Measurements from ENCODE around the gene MON1A.
"Not testable (repeated sequence)": the region's sequence is repeated elsewhere in the genome, so short reads cannot be mapped to it uniquely, and the experiment has no call there.

MON1A gene

DNA sequence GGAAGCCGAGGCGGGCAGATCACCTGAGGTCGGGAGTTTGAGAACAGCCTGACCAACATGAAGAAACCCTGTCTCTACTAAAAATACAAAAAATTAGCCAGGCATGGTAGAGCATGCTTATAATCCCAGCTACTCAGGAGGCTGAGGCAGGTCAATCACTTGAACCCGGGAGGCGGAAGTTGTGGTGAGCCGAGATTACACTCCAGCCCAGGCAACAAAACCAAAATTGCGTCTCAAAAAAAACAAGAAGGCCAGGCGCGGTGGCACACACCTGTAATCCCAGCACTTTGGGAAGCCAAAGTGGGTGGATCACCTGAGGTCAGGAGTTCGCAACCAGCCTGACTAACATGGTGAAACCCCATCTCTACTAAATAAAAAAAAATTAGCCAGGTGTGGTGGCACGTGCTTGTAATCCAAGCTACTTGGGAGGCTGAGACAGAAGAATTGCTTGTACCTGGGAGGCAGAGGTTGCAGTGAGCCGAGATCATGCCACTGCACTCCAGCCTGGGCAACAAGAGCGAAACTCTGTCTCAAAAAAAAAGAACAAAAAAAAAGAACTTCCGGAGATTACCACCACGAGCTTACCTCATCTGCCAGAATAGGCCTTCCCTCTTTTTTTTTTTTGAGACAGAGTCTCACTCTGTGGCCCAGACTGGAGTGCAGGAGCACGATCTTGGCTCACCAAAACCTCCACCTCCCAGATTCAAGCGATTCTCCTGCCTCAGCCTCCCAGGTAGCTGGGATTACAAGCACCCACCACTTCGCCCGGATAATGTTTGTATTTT, 11.6 kb downstream of the MON1A start:
- DNase-seq (ENCODE audit: low read depth): not testable (repeated sequence)

DNA sequence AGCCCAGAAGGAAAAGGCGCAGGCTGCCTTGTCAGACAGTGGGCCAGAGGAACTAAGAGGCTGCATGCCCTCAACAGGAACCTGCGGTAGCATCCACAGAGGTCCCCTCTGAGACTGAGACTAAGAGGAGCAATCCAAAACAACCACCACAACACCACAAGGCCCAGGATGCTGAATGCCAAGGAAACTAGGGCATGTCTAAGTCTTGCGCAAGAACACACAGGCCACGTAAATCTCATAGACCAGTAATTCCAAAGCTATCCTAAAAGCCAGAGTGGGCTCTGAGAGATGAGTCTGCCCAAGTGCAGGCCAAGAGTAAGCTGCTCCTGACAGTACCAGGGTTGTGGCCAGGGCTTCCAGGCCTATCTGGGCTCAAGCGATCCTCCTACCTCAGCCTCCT, 12.9 kb downstream of the MON1A start:
- DNase-seq (ENCODE audit: low read depth): no peak

DNA sequence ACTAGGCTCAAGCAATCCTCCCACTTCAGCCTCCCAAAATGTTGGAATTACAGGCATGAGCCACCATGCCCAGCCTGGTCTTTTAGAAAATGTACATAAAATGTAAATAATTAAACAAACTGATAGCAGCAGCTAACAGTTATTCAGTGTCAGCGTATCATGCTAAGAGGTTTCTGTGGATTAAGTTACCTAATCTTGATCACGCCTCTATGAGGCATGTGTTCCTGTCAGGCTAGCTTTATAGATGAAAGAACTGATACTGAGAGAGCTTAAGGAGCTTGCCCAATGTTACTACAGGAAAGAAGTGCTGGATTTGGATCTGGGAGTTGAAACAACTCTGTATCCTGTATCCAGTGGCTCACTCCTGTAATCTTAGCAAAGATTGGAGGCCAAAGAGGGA, 14.7 kb downstream of the MON1A start:
- no peak for DNase-seq (ENCODE audit: low read depth)

DNA sequence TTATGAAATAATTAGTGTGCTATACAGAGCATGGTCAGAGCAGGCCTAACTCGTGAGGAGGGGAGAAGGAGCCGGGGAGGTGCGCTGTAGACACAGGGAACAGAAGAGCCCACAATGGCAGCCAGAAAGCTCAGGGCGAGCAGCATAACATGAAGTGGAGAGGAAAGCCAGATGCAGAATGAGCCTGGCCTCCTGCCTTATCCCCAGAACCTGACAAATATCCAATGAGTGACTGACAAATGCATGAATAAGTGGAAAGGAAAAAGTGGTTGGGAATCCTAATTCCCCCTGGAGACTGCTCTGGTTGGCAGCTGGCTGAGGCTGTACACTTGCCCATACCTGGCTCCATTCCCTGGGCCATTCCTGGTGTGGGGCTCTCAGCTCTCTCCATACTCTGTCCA, 16.7 kb downstream of the MON1A start:
- no peak for DNase-seq (ENCODE audit: low read depth)

DNA sequence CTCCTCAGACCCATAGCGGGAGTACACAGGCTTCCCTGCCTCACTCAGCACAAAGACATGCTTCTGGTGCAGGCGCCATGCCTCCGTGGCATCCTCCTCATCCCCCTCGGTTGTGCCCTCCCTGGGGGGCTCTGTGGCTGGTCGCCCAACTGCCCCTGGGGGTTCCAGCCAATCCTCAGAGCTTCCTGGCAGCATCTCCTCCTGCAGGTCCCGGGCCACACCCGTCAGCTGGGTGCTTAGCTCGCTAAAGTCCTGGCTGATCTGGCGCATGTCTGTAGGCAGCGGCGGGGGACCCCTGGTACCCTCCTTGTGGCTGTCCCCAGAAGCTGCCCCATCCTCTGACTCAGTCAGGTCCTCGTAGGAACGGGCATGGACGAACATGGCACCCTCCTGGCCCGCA, 18.0 kb downstream of the MON1A start:
- DNase-seq (ENCODE audit: low read depth): no peak

DNA sequence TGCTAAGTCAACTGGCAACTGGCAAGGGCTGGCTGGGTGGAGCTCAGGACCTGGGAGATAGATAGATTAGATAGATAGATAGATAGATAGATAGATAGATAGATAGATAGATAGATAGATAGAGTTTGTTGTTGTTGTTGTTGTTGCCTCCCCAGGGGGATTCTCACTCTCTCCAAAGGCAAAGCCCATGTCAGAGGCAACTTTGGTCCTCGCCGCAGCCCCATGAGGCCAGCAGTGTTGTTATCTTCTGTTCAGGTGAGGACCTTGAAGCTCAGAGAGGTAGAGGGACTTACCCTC, 18.5 kb downstream of the MON1A start:
- DNase-seq (ENCODE audit: low read depth): no peak

DNA sequence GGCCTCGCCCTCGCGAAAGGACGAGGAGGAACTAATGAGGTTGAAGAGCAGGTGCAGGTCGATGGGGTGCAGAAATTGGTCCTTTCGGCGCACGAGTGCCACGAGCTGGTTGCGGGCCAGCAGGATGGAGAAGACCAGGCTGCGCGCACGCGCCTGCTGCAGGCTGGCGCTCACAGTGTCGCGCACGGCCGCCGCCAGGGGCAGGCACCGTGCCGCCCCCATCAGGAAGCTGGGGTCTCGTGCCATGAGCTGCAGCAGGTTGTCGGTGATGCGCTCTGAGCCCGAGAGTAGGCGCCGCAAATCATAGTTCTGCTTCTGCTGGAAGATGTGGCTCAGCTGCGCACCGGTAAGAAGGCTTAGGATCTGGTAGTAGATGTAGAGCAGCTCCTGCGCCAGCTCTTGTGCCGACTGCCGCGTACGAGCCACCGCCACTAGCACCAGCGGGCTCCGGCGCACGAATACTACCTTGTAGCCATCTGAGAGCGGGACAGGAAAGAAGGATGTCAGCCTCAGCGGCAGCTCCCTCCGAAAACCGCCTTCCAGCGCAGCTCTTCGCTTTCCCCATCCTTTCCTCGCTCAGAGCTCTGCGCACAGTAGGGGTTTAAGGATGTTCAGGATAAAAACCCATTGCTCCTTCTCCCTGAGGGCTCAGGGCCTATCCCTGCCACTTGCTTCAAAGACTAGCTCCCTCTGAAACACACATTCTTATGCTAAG, 19.0 kb downstream of the MON1A start:
- no peak for DNase-seq (ENCODE audit: low read depth)

DNA sequence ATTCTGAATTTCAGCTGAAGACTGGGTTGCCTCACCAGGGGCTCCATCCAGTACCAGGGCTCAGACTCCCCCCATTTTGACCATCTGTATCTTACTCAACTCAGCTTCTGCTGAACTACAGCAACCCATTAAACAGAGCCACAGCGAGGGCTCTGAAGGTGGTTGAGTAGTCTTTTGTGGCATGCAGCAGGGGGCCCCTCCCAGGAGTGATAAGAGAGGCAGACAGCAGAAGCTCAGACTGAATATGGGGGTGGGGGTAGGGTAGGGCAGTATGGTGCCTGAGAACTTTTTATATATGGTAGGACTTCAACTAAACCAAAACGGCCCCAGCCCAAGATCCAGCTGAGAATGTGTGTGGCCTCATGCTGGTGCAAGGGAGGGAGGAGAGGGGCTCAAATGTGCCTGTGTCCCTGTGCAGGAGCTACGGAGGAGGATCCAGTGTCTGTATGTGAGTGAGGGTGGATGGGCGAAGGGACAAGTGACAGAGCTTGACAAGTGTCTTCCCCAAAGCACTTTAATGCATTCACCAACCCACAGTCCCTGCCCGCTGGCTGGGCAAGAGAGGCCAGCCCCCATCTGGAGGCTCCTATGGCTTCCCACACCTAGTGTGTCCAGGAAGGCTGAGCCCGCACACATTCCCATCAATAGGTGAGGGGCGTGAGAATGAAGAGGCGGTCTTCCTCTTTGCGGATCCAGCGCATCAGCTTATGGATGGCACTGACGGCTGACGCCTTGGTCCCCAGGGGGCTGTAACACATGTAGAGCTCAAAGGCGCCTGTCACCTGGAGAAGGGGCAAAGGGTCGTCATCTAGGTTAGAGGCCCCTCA, 21.0 kb downstream of the MON1A start:
- no peak for DNase-seq (ENCODE audit: low read depth)

DNA sequence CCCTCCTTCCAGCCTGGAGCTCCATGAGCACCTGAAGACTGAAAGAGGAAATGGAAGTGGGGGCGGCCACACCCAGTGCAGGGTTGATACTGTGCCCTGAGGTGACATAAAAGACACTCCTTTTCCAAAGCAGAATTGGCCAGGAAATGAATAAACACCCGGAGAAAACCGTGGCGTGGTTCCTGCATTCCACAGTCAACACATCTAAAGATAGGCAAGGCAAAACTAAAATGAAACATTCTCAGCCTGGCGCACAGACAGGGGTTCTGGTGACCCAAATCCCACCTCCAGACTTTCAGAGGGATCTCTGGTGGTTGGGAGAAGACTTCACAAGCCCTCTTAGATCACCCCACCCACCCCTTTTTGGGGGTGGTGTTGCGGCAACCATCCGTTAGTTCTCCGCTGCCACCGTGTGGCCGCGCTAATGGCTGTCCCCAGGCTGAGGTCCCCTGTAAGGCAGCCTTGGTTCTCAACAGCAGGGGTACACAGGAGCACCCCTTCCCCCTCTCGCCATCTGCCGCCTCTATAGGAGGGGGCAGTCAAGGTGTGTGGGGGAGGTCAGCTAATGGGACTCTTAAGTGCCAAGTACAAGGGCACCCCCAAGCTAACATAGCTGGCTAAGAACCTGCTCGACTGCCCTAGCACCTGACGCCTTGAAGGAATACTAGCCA, 23.4 kb downstream of the MON1A start:
- DNase-seq (ENCODE audit: low read depth): peak; percentile 30

DNA sequence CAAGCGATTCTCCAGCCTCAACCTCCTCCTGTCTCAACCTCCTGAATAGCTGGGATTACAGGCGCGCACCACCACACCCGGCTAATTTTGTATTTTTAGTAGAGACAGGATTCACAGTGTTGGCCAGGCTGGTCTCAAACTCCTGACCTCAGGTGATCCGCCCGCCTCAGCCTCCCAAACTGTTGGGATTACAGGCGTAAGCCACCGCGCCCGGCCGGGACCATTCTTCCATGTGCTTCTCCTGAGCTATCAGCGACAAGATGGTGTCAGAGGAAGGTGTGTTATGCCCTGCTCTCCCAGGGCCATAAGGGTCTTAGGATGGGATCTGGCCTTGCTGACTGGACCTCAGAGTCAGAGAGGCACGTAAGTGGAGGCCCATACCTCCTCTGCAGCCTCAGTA, 25.2 kb downstream of the MON1A start:
- DNase-seq (ENCODE audit: low read depth): not testable (repeated sequence)

DNA sequence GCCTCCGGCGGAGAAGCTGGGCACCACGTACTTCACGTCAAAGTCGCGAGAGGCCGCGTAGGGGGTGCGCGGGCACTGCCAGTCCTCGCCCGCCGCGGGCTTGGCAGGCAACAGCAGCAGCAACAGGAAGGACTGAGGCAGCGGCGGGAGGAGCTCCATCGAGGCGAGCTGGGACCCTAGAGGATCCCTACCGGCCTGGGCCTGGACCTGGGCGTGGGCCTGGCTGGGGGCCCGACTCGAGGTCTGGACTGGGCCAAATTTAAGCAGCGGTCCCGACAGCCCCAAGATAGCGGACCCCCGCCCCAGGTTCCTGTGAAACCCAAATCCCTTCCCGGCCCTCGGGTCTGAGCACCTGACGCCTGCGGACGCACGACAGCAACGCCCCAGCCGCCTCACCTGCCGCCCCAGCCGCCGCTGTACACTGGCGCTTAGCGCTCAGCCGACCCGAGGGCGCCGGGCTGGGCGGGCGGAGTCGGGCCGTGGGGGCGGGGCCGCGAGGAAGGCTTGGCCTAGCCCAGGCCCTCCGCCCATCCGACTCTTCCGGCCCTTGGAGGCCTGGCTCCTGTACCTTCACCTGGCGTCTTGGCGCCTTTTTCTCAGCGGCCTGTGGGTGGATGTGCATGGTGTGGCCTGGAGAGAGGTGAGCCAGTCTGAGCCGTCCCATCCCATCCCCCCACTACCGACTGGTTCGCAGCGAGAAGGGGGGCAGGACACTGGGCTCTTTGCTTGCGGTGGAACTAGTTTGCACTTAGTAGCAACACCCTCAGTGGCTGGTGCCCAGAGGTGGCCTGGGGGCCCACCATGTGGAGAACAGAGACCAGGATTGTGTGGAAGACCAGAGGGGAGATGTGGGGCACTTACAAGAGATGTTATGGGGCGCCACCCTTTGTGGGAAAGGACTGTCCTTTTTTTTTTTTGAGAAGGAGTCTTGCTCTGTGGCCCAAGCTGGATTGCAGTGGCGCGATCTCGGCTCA, 25.9 kb downstream of the MON1A start, which contains the start of gene MST1R:
MST1R (minus strand) TSS at position 423 of the 974 bp plus-strand sequence; CDS start at position 159, 264 bp downstream.
- peak; percentile 69 for DNase-seq (ENCODE audit: low read depth)

DNA sequence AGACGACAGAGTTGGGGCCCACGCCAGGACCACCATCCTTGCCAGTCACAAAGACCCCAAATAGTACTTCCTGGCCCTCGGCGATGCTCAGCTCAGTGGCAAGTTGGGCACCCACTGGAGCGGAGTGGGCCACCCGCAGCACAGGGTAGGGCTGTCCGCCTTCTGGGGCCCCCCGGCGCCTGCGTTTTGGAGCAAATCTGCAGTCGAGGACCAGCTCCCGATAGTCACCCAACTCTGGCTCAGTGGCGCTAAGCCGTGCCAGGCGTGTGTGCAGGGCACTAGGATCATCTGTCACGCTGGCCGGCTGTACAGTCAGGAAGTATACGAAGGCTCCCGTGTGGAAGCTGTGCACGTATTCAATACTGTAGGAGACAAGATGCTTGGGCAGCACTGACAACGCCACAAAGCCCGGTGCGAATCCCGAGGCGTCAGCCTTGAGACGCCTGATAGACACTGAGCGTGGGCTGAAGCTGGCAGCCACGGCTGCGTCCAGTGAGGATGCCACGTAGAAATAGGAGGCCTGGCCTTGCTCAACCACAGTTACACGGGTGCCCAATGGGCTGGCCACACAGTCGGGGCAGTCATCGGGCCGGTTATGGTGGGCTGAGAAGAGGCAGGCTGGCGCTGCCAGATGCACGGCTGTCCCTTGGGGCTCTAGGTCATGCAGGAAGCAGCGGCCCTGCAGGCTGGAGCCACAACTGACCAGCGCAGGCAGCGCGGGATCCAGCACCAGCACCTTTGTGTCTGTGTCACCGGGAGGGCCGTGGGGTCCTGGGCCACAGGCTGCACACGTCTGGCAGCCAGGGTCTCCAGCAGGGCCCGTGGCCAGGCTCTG, 26.9 kb downstream of the MON1A start:
- no peak for DNase-seq (ENCODE audit: low read depth)

DNA sequence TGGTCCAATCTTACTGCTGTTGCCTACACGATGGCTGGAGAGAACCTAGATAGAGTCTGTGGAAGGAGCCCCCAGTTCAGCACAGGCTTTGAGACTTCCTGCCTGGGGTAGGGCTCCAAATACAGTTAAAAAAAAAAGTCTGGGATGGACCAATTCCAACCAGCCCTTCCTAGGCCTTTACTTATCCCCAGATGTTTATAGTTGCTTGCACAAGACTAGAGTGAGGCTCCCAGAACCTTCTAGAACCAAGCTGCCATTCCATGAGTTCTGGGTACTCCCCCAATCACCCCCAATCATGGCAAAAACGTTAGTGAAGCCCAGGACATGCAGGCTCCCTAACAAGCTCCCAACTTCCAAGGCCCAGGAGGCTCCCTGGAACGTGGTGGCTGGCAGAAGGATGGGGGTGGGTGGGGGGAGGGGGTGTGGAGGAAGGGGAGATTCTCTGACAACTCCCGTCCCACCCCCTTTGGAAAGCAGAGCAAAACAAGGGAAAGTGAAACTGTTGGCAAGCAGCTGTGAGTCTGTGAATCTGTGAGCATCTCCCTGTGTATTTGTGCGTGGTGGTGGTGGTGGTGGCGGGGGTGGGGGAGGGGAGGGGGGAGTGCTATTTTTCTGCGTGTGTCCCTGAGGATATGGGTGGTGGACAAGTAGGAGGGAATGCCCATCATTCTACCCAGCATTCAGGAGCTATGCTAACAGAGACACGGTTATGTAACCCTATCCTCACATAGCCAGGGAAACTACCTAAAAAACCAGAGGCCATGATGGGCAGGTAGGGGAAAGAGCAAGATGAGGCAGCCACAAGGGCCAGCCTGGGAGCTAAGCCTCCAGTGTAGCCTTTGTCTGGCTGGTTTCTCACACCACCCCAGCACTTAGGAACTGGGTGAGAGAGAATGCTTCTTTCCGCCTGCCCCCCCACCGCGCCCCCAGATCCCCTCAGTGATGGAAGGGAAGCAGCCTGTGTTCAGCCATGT, 28.0 kb downstream of the MON1A start:
- DNase-seq (ENCODE audit: low read depth): no peak

DNA sequence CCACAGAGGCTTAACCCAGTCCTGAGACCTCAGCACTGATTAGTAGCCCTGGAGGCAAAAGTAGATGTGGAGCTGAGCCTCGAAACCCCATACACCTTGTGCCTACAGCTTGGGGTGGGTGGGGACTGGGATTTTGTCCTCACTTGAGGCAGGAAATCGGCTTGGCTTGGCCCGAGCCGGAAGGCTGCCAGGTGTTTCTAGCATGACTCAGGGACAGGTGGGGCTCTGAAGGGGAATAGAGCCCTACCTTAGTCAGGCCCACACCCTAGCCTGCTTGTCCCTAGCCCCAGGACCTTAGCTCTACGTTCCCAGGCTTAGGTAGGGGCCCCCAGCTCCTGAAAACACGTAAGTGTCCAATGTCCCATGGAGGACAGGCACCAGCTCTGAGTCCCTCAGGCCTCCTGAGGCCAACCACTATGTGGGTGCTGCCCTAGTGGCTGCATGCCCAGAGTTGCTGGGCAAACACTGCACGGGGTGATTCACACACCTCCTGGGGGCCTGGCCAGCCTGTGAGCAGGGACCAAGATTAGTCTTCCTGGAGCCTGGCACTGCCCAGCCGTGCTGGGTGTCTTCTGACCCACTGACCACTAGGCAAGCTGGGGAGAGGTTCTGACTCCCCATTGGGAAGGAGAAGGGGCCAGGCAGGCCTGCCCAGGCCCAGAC, 29.0 kb downstream of the MON1A start:
- no peak for DNase-seq (ENCODE audit: low read depth)

DNA sequence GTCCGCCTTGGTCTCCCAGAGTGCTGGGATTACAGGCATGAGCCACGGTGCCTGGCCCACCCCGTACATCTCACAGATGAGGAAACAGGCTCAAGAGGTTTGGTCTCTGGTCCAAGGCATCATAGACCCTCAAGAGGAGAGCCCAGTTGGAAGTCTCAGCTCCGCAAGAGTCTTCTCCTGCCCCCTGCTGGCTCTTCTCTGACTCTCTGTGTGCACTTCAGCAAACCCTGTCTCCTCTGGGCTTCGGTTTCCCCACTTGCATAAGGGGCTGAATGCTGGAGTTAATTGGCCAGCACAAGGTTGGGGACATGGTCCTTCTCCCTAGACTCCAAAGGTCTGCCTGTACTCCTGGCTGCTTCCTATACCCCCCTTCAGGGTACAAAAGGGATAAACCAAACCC, 29.8 kb downstream of the MON1A start:
- DNase-seq (ENCODE audit: low read depth): no peak

DNA sequence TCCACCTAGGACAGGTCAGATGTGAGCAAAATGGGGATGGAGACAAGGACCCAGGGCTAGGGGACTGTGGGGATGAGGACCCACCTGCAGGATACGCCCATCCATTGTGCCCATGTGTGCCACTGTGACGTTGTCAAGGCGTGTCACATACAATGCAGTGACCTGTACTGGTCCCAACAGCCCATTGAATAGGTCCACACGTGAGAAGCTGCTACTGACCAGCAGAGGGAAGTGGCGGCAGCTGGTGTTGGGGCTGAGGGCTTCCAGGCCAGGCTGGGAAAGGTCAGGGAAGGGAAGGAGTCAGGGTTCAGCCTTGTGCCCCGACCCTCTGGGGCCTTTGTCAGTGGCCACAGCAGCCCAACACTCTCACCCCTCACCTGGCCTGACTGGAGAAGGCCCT, 30.6 kb downstream of the MON1A start:
- no peak for DNase-seq (ENCODE audit: low read depth)

DNA sequence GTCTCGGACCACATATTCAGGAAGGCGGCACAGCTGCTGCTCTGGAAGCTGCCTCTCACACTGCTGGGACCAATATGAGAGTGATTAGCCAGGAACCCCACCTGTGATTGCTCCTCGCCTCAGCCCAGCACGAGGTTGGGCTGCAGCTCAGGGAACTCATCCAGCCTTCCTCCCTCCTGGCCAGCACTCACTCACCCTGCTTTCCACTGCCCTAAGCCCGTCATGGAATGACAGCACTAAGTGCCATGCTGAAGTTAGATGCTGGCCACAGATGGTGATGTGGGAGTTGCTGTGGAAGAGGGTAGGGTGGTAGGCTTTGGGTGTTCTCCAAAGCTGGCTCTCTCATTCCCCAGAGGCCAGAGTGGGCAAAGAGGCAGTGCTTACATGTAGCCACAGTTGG, 33.3 kb downstream of the MON1A start:
- no peak for DNase-seq (ENCODE audit: low read depth)

DNA sequence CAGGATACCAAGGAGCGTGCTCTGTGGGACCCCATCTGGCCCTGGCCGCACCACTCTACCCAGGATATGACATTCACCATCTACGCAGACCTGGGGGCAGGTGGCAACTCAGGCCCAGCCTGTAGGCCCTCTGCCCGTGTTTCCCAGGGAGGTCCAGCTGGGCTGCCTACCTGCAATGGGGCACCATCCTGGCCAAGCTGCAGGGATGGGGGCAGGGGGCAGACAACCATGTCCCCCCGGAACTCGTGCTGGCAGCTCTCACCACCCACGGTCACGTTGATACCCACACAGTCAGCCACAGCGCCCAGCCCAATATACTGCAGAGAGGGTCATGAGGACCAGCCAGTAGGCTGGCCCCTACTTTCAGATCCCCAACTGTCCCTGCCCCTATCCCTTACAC, 33.8 kb downstream of the MON1A start:
- no peak for DNase-seq (ENCODE audit: low read depth)

Data from activated T-cell treated with anti-CD3 and anti-CD28 coated beads for 1 hour (primary cell).